DMS 273 (cell line): ENCODE data around the gene CERS6.

Experiments used
- DNase-seq: peaks from one replicate; lab custom pipeline; 2025; ENCODE audit not compliant: unreplicated experiment; lab: John Stamatoyannopoulos, UW

Gene CERS6

GRCh38 chr2:168565112-168565511 is 109.0 kb downstream of the CERS6 start:
- DNase-seq = no peak

- peak; percentile 45 for DNase-seq
These were observed 109.4 kb downstream of the CERS6 start for GRCh38 chr2:168565512-168565911.

- no peak for DNase-seq
These were observed 111.0 kb downstream of the CERS6 start for GRCh38 chr2:168566974-168567665.

GRCh38 chr2:168567836-168568235 is 111.8 kb downstream of the CERS6 start:
- peak; percentile 80 for DNase-seq

- DNase-seq = no peak
These were observed 112.6 kb downstream of the CERS6 start for GRCh38 chr2:168568476-168569267.

GRCh38 chr2:168571061-168571460 is 115.0 kb downstream of the CERS6 start:
- DNase-seq = no peak

- DNase-seq = peak; percentile 15
These were observed 117.2 kb downstream of the CERS6 start for GRCh38 chr2:168573128-168573903.

GRCh38 chr2:168574856-168575630 is 119.0 kb downstream of the CERS6 start:
- no peak for DNase-seq

- DNase-seq = no peak
These were observed 121.8 kb downstream of the CERS6 start for GRCh38 chr2:168577885-168578284.

GRCh38 chr2:168583064-168583709 is 127.1 kb downstream of the CERS6 start:
- DNase-seq = no peak

- peak; percentile 72 for DNase-seq
These were observed 127.8 kb downstream of the CERS6 start for GRCh38 chr2:168583710-168584521.

GRCh38 chr2:168584911-168585310 is 128.8 kb downstream of the CERS6 start:
- no peak for DNase-seq

- DNase-seq = no peak
These were observed 129.6 kb downstream of the CERS6 start for GRCh38 chr2:168585700-168586099.

GRCh38 chr2:168587307-168587706 is 131.2 kb downstream of the CERS6 start:
- DNase-seq = no peak

- no peak for DNase-seq
These were observed 133.5 kb downstream of the CERS6 start for GRCh38 chr2:168589236-168590211.

GRCh38 chr2:168592181-168592831 is 136.2 kb downstream of the CERS6 start:
- DNase-seq = peak; percentile 24

GRCh38 chr2:168593713-168594112 is 137.6 kb downstream of the CERS6 start:
- DNase-seq = no peak

GRCh38 chr2:168594778-168595177 is 138.7 kb downstream of the CERS6 start:
- DNase-seq = no peak
